Epithelial cell of prostate (primary cell): ENCODE results near the gene RAPGEF4.

Experiments used
- DNase-seq: peaks from one replicate; pipeline ENCODE4 v3.0.0-alpha.2; 2011; ENCODE audit warnings: low read depth, low spot score
- H3K27ac ChIP-seq: fragments of 450-650 bp; 2 replicates; pipeline ENCODE4 v1.5.1; 2017; ENCODE audit warnings: mild to moderate bottlenecking

The RAPGEF4 gene

DNA sequence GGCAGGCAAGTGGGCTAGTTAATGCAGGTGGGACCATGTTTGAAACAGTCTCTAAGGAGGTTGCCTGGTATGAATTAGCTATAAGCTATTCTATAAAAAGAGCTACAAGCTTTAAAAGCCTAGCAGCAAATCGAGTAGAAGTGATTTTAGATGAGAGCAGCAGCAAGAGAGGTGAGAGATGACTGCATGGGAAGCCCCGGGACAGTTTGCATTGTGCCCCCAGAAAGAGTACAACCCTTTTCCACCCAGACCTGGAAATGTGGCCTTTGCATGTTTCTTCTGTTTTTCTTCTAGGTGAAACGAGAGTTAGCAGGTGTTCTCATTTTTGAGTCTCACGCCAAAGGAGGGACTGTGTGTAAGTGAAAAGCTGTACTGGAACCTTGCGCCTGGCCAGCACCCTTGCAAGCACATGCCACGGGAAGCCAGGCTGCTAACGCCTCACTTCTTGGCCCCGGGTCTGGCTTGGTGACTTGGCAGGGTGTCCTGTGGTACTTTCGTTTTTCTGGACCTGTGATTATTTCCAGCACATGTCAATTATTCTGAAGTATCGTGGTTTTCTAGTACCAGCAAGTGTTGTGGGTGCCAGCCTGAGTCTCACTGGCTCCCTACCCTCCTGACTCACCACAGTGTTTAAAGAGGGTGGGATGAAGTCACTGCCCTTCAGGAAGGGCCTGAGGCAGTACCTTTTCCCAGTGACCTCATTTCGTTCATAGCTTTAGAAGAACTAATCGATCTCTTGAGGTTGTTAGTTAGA, 249.7 kb downstream of the RAPGEF4 start:
- H3K27ac ChIP-seq = peak overlapping the region; percentile 58
- DNase-seq = peak; percentile 68

DNA sequence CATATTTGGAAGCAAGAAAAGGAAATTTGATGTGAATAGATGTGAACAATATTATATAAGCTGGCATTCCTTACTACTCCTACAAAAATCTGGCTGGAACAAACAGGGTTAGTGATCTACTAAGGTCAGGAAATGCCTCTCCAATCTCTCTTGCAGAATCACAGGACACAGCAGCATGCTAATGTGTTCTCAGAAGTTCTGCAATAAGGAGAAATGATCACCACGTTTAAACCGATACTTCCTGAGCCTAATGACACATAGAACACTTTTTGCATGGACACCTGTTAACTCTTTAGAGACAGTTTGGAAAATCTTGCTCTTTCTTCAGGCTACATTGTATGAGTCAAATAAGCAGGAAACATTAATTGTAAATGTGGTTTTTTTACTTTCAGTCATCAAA, 250.4 kb downstream of the RAPGEF4 start:
- H3K27ac ChIP-seq = peak overlapping the region; percentile 58

DNA sequence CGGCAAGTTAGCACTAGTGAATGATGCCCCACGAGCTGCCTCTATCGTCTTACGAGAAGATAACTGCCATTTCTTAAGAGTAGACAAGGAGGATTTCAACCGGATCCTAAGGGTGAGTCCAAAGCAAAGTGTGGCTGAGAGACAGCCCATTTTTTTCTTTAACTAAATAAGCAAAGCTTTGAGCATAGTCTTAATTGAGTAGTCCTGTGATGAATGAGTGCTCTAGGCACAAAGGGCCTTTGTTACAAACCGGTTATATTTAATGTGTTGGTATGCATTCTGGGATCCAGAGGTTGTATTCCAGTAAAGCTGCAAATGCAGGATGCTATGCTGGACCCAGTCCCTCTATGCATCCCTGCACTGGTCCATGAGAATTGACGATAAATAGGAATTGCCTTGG, 253.1 kb downstream of the RAPGEF4 start:
- H3K27ac ChIP-seq = no peak overlapping the region
- DNase-seq = no peak

More for the DNA sequence above, 250.4 kb downstream of the RAPGEF4 start:
- no peak for DNase-seq

- H3K27ac ChIP-seq = no peak overlapping the region
- DNase-seq = no peak
Observed at GRCh38 chr2:172991031-172991430, 255.4 kb downstream of the RAPGEF4 start.

GRCh38 chr2:172993139-172993538, 257.5 kb downstream of the RAPGEF4 start:
- no peak overlapping the region for H3K27ac ChIP-seq
- no peak for DNase-seq

- no peak for DNase-seq
- H3K27ac ChIP-seq = no peak overlapping the region
Observed at GRCh38 chr2:172993931-172994717, 258.5 kb downstream of the RAPGEF4 start.

- no peak for DNase-seq
- no peak overlapping the region for H3K27ac ChIP-seq
Observed at GRCh38 chr2:172994864-172995263, 259.2 kb downstream of the RAPGEF4 start.

DNA sequence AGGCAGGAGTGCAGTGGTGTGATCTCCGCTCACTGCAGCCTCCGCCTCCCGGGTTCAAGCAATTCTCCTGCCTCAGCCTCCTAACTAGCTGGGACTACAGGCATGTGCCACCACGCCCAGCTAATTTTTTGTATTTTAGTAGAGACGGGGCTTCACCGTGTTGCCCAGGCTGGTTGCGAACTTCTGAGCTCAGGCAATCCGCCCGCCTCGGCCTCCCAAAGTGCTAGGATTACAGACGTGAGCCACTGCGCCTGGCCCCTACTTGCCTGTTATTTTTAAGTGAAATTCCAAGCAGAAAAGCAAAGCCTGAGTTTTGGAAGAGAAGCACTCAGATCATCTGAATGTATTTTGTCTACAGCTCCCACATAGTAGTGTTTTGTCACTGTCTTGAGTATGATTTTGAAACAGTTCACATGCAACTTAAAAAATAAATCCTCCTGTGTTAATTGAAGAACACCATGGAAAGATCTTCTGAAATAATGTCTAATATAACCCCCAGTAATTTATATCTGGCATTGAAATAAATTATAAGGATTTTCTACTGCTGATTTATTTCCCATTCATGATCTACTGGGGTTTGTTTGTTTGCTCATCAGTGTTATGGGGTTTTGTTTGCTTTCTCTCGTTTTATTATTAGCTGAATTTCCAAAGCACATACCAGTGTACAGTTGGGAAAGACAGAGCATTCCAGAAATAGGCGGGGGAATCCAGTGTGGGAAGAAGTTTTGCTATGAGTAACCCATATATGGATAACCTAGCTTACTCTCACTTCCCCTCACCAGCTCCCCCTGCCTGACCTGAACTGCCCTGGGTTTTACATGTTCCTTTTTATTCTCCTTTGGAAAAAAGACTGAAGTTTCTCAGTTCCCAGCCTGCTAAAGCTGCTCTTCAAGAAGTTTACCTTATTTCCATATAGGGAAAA, 259.9 kb downstream of the RAPGEF4 start:
- DNase-seq = no peak
- H3K27ac ChIP-seq = peak overlapping the region; percentile 26

DNA sequence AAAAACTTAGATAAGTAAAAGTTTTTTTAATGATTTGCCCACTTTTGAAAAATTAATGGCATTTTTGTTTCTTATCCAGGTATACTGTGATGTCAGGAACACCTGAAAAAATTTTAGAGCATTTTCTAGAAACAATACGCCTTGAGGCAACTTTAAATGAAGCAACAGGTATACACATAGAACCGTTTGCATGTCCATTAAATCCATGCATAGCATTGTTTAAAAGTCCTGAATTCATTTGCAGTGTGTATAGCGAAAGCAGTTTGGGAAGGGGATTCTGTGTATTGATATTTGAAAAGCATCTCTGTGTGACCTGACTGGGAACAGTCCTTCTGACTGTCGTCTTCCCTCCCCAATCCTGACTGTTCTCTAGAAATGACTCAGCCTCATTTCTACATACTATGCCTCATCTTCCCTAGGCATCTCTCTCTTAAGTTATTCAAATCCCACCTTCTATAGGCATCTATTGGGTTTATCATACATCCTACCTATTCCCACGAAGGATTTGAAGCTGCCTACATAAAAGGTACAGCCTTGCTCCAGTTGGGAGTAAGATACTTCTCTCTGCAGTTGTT, 260.8 kb downstream of the RAPGEF4 start:
- H3K27ac ChIP-seq = peak overlapping the region; percentile 26
- no peak for DNase-seq

DNA sequence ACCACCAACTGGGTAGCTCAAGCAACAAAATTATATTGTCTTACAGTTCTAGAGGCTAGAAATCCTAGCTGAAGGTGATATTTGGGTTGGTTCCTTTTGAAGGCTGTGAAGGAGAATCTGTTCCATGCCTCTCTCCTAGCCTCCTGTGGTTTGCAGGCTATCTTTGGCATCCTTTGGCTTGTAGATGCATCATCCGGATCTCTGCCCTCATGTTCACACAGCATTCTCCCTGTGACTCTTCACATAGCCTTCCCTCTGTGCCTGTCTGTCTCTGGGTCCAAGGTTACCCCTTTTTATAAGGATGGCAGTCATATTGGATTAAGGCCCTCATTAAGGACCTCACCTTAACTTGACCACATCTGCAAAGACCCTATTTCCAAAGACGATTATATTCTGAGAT, 261.4 kb downstream of the RAPGEF4 start:
- no peak overlapping the region for H3K27ac ChIP-seq
- no peak for DNase-seq

DNA sequence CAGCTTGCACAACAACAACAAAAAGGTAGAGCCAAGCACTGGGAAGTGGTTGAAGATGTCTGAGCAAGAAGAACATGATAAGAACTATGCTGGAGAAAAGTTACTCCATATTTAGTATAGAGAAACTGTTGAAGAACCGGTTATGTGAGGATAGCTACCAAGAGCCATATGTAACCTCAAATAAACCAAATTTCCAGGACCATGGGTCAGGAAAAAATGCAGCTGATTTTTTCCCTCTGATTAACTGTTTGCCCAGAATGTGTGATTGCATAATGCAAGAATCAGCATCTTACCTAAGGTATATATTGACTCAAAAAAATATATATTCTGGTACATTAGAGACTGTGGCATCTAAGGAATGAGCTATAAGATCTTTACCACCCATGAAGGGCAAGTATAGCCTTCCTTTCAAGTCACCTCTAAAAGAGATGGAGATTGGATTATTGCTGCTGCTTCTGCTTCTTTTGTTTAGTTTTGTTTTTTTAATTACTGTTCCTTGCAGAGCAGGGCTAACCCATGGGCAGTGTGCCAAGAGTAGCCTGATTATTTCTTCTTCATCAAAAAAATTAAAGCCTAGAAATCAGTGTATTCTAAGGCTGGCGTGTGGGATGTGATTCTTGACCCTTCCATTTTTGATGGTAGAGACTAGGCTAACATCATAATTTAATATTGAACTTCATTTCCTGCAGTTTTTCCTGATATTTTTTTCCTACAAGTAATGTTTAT, 263.1 kb downstream of the RAPGEF4 start:
- DNase-seq = peak; percentile 48
- H3K27ac ChIP-seq = no peak overlapping the region

DNA sequence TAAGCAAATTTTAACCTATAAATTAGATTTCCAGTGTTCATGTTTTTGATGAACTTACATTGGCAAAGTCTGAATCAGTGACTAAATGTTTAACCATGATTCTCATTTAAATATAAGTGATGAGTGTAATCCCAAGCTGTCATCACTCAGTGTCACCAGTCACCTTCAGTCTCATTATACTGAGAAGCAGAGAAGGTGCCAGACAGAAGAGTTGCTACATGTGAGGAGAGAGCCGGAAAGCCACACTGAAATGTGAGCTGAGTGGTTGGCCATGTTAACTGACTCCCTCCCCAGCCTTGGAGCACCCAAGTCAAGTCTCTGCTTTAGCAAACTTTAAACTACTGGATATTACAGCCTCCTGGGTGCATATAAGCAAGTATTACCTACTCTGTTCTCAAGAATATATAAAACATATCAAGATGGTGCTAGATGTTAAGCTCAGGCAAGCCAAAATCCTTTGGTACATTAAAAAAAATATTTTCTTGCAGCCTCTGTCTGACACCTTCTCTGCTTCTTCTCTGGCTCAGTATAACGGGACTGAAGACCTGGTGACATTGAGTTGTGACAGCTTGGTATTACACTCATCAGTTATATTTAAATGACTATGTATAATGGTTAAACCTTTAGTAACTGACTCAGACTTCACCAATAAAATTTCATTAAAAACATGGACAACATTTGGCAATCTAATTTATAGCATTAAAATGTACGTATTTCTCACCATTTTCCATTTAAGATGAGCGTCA, 264.2 kb downstream of the RAPGEF4 start:
- no peak for DNase-seq

DNA sequence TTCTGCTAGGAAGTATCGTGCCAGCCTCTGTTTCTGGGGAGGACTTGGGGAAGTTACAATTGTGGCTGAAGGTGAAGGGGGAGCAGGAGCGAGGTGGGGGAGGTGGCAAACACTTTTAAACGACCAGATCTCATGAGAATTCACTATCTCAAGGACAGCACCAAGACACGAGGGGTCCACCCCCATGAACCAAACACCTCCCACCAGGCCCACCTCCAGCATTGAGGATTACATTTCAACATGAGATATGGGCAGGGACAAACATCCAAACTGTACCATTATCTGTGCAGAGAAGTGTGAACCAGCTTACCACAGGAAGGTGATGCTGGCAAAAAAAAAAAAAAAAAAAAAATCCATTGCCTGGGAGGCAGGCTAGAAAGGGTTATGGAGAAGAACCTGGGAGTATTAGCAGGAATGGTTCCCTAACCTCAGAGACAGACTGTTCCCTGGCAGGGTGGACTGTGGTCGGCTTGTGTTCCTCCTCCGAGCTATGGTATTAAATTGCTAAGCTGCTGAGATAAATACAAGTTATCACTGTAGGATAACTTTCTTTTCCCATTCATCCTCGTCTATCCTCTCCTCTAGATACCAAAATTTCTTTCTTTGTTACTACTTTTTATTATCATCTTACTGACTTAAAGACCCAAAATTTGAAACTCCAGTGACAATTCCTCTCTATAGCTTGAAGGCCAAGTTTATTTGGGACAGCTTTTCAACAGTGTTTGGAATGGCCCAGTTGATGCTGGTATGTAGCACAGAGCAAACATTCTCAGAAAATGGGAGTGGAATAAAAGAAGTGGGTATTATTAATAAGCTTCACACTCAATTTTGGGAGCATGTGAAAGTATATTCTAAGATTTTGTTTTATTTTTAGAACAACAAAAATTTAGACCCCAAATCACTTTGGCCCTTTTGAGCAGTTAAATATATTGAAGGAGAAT, 266.3 kb downstream of the RAPGEF4 start:
- no peak for DNase-seq
- no peak overlapping the region for H3K27ac ChIP-seq

More for the DNA sequence above, 264.2 kb downstream of the RAPGEF4 start:
- H3K27ac ChIP-seq = no peak overlapping the region

DNA sequence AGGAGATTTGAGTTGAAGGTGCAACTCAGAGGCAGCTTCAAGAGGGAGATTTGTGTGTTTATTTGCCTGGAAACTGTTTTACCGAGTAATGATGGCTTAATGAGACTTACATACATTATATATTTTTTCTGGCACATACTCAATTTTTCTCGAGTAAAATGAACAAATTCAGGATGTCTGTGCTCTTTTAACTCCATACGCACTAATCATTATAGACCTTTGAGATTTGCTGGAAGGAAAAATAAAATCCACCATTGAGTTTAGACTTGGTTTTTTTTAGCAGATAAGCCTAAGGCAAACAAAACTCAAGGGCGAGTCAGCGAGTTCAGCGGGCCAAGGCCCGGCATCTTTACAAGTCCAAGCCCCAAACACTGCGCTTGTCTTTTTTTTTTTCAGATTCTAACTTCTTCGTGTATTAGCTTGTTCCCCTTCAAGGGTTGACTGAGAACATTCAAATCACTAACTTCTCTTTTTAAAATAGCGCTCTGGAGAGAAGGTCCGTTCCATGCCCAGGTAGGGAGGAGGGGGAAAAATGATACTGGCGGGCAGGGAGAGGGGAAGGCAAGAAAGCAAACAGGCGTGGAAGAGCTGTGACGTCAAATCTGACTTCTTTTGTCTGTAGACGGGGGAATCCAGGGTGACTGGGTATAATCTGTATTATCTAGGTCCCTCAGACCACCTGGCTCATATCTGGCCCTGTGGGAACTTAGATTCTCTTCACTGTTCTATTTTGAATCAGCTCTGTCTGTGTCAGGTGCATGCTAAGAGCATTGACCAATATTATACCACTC, 267.3 kb downstream of the RAPGEF4 start:
- H3K27ac ChIP-seq = no peak overlapping the region
- no peak for DNase-seq

DNA sequence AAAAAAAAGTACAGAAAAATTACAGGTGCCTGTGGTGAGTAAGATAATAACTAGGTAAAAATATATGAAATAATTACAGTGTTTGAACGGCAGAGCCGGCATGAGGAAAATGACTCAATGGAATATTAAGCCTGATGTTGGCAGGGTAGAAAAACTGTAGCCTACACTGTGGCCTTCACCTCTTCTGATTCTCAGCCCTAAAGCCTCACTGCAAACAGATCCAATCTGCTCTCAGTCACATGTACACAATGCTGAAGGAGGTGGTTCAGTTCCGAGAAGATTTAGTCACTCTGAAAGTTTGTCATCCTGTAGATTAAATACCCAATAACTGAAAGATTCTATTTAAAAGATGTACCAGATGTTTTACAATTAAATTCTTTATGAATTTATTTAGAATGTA, 273.1 kb downstream of the RAPGEF4 start:
- DNase-seq = no peak
- no peak overlapping the region for H3K27ac ChIP-seq

DNA sequence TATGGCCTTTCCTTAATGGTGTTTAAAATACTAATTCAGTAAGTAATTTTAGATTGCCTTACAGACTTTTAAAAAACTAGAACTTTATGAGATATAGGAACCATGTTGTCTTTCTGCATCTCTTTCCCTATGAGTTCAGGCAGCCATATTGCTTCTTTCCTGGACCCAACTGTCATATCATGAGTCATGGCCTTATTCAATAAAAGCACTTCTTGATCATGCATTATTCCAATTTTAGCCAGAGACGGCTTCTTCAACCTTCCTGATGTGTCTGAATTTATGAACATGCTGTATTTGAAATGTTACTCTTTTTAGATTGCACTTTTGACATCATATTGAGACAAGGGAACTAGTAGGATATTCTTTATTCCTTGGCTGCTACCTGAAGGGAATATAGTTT, 274.6 kb downstream of the RAPGEF4 start:
- no peak overlapping the region for H3K27ac ChIP-seq
- no peak for DNase-seq

- H3K27ac ChIP-seq = no peak overlapping the region
- no peak for DNase-seq
Observed at GRCh38 chr2:173016451-173016850, 280.8 kb downstream of the RAPGEF4 start.
